ENCODE data around the gene SLC51A.

DNA sequence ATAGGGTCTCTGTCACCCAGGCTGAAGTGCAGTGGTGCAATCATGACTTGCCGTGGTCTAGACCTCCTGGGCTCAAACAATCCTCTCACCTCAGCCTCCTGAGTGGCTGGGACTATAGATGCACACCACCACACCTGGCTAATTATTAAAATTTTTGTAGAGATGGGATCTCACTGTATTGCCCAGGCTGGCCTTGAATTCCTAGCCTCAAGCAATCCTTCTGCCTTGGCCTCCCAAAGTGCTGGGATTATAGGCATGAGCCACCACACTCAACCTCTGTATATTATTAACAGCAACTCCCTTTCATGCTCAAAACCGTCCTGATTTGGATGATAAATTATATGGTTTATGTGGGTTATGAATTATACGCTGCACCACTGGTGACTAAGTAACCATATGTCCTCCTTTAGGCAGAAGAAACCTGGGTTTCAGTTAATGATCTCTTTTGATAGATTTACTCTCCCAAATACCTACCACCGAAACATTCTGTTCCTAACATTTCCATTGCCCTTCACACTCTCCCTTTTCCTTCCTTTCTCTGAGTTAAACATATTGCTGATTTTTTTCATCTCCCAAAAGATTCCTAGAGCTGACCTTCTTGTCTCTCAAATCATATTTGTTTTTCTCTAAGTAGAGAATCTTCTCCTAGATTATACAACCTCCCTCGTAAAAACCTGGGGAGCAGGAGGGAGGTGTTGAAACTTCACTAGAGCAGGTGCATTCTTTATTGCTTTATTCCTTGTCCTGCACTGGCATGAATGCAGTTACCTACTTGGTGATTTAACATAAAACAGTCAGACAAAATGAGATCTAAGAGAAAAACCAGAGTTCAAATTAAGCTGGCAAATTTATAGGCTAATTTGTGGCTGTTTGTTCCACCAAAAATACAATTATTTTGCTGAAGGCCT lies 38.3 kb downstream of the SLC51A start:
- no peak for TF ChIP-seq RCOR1 (IDR thresholded peaks at IDR 0.05; ENCODE audit: borderline replicate concordance in 1 of 2, low read depth in 2 of 2, low read length in 2 of 2)
- TF ChIP-seq ELF2 (CRISPR knock-in tag; IDR thresholded peaks at IDR 0.05): no peak
- no peak for TF ChIP-seq EZH2 (IDR thresholded peaks at IDR 0.05; ENCODE audit: borderline replicate concordance, low read depth, low read length)
- TF ChIP-seq, protein P1, sequence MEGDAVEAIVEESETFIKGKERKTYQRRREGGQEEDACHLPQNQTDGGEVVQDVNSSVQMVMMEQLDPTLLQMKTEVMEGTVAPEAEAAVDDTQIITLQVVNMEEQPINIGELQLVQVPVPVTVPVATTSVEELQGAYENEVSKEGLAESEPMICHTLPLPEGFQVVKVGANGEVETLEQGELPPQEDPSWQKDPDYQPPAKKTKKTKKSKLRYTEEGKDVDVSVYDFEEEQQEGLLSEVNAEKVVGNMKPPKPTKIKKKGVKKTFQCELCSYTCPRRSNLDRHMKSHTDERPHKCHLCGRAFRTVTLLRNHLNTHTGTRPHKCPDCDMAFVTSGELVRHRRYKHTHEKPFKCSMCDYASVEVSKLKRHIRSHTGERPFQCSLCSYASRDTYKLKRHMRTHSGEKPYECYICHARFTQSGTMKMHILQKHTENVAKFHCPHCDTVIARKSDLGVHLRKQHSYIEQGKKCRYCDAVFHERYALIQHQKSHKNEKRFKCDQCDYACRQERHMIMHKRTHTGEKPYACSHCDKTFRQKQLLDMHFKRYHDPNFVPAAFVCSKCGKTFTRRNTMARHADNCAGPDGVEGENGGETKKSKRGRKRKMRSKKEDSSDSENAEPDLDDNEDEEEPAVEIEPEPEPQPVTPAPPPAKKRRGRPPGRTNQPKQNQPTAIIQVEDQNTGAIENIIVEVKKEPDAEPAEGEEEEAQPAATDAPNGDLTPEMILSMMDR (IDR thresholded peaks at IDR 0.05 in 2 of 3, conservative IDR thresholded peaks at IDR 0.05 in 1 of 3; ENCODE audit: insufficient read depth in 2 of 3, low read depth in 1 of 3, low read length in 3 of 3): no peak
- TF ChIP-seq, protein P2, sequence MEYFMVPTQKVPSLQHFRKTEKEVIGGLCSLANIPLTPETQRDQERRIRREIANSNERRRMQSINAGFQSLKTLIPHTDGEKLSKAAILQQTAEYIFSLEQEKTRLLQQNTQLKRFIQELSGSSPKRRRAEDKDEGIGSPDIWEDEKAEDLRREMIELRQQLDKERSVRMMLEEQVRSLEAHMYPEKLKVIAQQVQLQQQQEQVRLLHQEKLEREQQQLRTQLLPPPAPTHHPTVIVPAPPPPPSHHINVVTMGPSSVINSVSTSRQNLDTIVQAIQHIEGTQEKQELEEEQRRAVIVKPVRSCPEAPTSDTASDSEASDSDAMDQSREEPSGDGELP (CRISPR knock-in tag; IDR thresholded peaks at IDR 0.05; ENCODE audit: borderline replicate concordance): no peak
- TF ChIP-seq TAF1 (IDR thresholded peaks at IDR 0.05; ENCODE audit: control insufficient read depth, extremely low read depth, insufficient read depth, low read length, severe bottlenecking): no peak
- TF ChIP-seq SMC3 (conservative IDR thresholded peaks at IDR 0.05; ENCODE audit: insufficient read depth, low read depth, low read length): no peak
- no peak for TF ChIP-seq CREB1 (IDR thresholded peaks at IDR 0.05)
- TF ChIP-seq CREB1 (CRISPR knock-in tag; IDR thresholded peaks at IDR 0.05): no peak

All from K562 (cell line).